NB4 (cell line): ENCODE measurements around the gene CNTNAP2.

ENCODE experiments used
- CTCF ChIP-seq: IDR thresholded peaks from one replicate; pipeline ENCODE4 v1.5.1; 2012; ENCODE audit warnings: low read depth, low read length
- MYC ChIP-seq: IDR thresholded peaks from 2 replicates; pipeline ENCODE4 v1.6.1; 2011; ENCODE audit warnings: low read depth, low read length

DNA sequence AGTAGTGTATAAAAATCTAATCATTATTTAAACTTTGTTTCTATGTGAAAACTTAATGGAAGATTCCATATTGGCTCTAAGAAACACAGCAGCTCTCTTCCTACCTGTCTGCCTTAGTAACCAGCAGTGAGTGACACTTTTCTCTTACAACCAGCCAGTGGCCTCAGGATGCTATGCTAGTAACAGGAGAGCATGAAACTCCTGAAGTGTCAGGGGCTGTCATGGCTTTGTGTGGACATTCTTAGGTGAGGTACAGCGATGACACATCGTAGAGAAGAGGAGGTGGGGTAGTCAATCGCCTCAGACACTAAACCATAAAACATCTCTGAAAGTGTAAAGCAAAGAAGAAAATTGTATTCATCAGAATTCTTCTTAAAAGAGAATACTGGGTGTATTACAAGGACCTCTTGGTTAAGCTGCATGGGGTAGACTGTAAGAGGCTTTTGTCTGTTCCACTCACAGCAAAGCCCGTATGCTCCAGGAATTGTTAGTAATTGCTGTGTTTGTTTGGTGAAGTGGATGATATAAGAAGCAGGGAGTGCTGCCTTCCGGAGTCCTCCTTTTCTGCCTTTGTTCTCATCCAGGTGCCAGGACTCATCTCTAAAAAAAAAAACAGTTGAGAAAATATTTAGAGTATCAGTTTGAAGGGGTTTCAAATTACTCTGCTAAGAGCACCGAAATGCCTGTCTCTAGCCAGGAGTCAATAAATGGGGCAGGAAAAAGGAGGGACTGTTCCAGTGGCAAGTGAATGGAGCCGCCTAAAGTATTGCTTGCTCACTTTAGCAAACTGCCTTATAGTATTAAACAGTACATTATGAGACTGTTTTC, 518.8 kb downstream of the CNTNAP2 start:
- TF ChIP-seq CTCF (no peak), MYC (no peak)
